A673 (cell line): ENCODE results near the gene LAMA5. TPM values are rescaled to one million over a fixed set of nuclear protein-coding genes. Genes with fewer than 3 reads are reported as not detected.

Experiments used
- BruUV-seq: library from RNA; stranded (reverse); fragments of 400-500 nt; replicated peaks from 2 replicates; lab custom pipeline; 2021; lab: Mats Ljungman, UMichigan
- CTCF ChIA-PET: fragments of 300-600 bp; sonication (Branson Sonifier 250); formaldehyde crosslinking; loops from one replicate; lab custom pipeline; 2022; ENCODE audit warnings: antibody characterized with exemption; lab: Charles Lee
- POLR2A ChIA-PET: fragments of 300-600 bp; sonication (Branson Sonifier 250); formaldehyde crosslinking; loops from one replicate; lab custom pipeline; 2022; ENCODE audit warnings: antibody characterized with exemption; ENCODE audit not compliant: low non-redundant PET; lab: Charles Lee
- DNase-seq: peaks from one replicate; pipeline ENCODE4 v3.0.0-alpha.2; 2015; ENCODE audit warnings: low spot score
- H3K27ac ChIP-seq: fragments of 200-600 bp; sonication (generic); 2 replicates; pipeline ENCODE4 v1.5.1; 2016; ENCODE audit warnings: mixed run types, low read depth, mild to moderate bottlenecking, mixed read lengths, antibody characterized with exemption, low read length; ENCODE audit not compliant: poor library complexity, severe bottlenecking
- H3K27me3 ChIP-seq: fragments of 200-600 bp; sonication (generic); replicated peaks from 2 replicates; pipeline ENCODE4 v1.6.1; 2017; ENCODE audit warnings: mixed run types, low read depth, mild to moderate bottlenecking, mixed read lengths, antibody characterized with exemption, low read length; ENCODE audit not compliant: insufficient read depth, poor library complexity
- H3K36me3 ChIP-seq: fragments of 200-600 bp; sonication (generic); 2 replicates; pipeline ENCODE4 v1.6.1; 2016; ENCODE audit warnings: mixed run types, mild to moderate bottlenecking, mixed read lengths, antibody characterized with exemption, low read length; ENCODE audit not compliant: insufficient read depth, poor library complexity, severe bottlenecking
- H3K4me1 ChIP-seq: fragments of 200-600 bp; sonication (generic); 2 replicates; pipeline ENCODE4 v1.6.1; 2017; ENCODE audit warnings: mixed run types, mild to moderate bottlenecking, mixed read lengths, antibody characterized with exemption, low read length; ENCODE audit not compliant: insufficient read depth, poor library complexity, severe bottlenecking
- H3K4me3 ChIP-seq: fragments of 200-600 bp; sonication (generic); 2 replicates; pipeline ENCODE4 v1.5.1; 2016; ENCODE audit warnings: low read depth, mixed run types, mild to moderate bottlenecking, mixed read lengths, low read length; ENCODE audit not compliant: poor library complexity, severe bottlenecking
- H3K9me3 ChIP-seq: fragments of 200-600 bp; sonication (generic); 2 replicates; pipeline ENCODE4 v1.6.1; 2016; ENCODE audit warnings: mixed run types, low read depth, mild to moderate bottlenecking, mixed read lengths, antibody characterized with exemption, low read length; ENCODE audit not compliant: poor library complexity, severe bottlenecking
- EZH2 ChIP-seq: fragments of 200-600 bp; sonication (generic); IDR thresholded peaks from 2 replicates; pipeline ENCODE4 v1.6.1; 2017; ENCODE audit warnings: borderline replicate concordance, low read depth, mild to moderate bottlenecking, mixed read lengths, antibody characterized with exemption, low read length; ENCODE audit not compliant: poor library complexity, severe bottlenecking
- intact Hi-C: fragments of 100-400 bp; cut with micrococcal nuclease; formaldehyde crosslinking; loops from one replicate; pipeline ENCODE4 v1.10.0; 2022; ENCODE audit not compliant: unreplicated experiment
- total RNA-seq: library from RNA; stranded (reverse); gene quantifications from 2 replicates; pipeline ENCODE4 v1.2.3, GENCODE V29; 2021
- TF ChIP-seq, protein P1 (sequence below): fragments of 300-800, 200-600 bp; sonication (generic); conservative IDR thresholded peaks from 2 replicates; pipeline ENCODE4 v1.5.1; 2017; ENCODE audit warnings: low read depth, mild to moderate bottlenecking, antibody characterized with exemption, low read length, moderate library complexity, mixed read lengths

Gene LAMA5
- total RNA-seq, 1 experiment from 2014 or later, result 4.2 TPM

DNA sequence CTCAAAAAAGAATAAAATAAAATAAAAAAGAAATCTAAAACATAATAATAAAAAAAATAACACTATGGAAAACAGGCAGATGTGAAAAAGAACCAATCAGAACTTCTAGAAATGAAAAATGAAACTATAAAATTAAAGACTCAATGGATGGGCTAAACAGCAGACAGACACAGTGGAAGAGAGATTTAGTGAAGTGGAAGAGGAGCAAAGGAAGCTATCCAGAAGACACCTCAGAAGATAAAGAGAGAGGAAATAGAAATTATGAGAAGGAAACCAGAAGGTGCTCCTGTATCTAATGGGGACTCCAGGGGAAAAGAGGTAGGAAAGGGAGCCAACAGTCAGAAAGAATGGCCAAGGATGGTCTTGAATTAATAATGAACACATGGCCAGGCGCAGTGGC lies 18.5 kb downstream of the LAMA5 start:
- intact Hi-C loops, result no loop called here
- no peak for TF ChIP-seq EZH2
- TF ChIP-seq, protein P1, sequence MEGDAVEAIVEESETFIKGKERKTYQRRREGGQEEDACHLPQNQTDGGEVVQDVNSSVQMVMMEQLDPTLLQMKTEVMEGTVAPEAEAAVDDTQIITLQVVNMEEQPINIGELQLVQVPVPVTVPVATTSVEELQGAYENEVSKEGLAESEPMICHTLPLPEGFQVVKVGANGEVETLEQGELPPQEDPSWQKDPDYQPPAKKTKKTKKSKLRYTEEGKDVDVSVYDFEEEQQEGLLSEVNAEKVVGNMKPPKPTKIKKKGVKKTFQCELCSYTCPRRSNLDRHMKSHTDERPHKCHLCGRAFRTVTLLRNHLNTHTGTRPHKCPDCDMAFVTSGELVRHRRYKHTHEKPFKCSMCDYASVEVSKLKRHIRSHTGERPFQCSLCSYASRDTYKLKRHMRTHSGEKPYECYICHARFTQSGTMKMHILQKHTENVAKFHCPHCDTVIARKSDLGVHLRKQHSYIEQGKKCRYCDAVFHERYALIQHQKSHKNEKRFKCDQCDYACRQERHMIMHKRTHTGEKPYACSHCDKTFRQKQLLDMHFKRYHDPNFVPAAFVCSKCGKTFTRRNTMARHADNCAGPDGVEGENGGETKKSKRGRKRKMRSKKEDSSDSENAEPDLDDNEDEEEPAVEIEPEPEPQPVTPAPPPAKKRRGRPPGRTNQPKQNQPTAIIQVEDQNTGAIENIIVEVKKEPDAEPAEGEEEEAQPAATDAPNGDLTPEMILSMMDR, result no peak
- Histone ChIP-seq H3K4me1 (no peaks in the 10 kb centered on the region), H3K4me3 (no peak overlapping the region), H3K27me3 (no peaks in the 10 kb centered on the region), H3K9me3 (no peaks in the 10 kb centered on the region), H3K36me3 (no peaks in the 10 kb centered on the region), H3K27ac (no peak overlapping the region)
- ChIA-PET POLR2A (no interaction called here), CTCF (no interaction called here)
- BruUV-seq, result no TSS peak
- no peak for DNase-seq

DNA sequence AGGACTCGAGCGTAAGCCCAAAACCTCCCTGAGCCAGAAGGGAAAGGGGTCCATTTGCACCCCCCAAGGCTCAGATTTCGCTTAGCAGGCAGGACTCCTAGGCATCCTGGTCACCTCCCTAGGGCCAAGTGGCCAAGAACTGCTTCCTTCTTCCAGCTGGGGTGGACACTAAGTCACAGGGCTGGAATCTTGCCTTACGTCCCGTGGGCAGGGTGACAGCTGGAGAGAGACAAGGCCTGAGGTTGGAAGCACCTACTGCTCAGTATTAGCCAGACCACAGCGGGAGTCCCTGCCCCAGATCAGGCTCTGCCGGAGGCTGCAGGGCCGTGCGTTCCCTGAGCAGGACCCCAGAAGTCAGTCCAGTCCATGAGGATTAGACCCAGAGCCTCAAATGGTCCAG lies 19.7 kb downstream of the LAMA5 start:
- TF ChIP-seq EZH2, result no peak
- TF ChIP-seq, protein P1, result no peak
- intact Hi-C loops, result no loop called here
- ChIA-PET CTCF (no interaction called here), POLR2A (no interaction called here)
- BruUV-seq, result no TSS peak
- DNase-seq, result no peak
- no peaks in the 10 kb centered on the region for H3K36me3 ChIP-seq
- H3K4me1 ChIP-seq, result no peaks in the 10 kb centered on the region
- no peak overlapping the region for H3K27ac ChIP-seq
- no peaks in the 10 kb centered on the region for H3K27me3 ChIP-seq
- no peak overlapping the region for H3K4me3 ChIP-seq
- no peaks in the 10 kb centered on the region for H3K9me3 ChIP-seq

DNA sequence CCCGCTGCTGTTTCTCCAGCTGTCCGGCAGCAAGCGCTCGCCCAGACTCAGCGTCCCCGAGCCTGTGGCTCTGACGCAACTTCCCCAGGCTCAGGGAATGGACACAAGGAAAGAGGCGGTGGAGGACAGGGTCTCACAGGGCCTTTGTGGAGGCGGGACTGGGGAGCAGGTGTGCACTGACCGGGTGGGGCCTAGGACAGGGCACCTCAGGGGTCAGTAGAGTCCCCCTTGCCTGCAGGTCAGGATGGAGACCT lies 20.0 kb downstream of the LAMA5 start:
- no peak for DNase-seq
- H3K9me3 ChIP-seq, result no peaks in the 10 kb centered on the region
- no peaks in the 10 kb centered on the region for H3K27me3 ChIP-seq
- no peak overlapping the region for H3K4me3 ChIP-seq
- ChIA-PET CTCF (no interaction called here), POLR2A (no interaction called here)
- H3K36me3 ChIP-seq, result no peaks in the 10 kb centered on the region
- no TSS peak for BruUV-seq
- no peaks in the 10 kb centered on the region for H3K4me1 ChIP-seq
- TF ChIP-seq, protein P1, result no peak
- TF ChIP-seq EZH2, result no peak
- intact Hi-C loops, result no loop called here
- H3K27ac ChIP-seq, result no peak overlapping the region
